H9 (cell line): Measurements from ENCODE around the gene AJAP1. TPM values are rescaled to one million over a fixed set of nuclear protein-coding genes. Genes with fewer than 3 reads are reported as not detected.

Source experiments
- DNase-seq: peaks from one replicate; pipeline ENCODE4 v3.0.0-alpha.2; 2017
- H2AFZ ChIP-seq: one replicate; pipeline ENCODE4 v1.6.1; 2013; ENCODE audit warnings: mild to moderate bottlenecking, low read length, control low read depth, moderate library complexity
- H2AK5ac ChIP-seq: 2 replicates; pipeline ENCODE4 v1.6.1; 2013; ENCODE audit warnings: low read length, control low read depth, mixed read lengths; ENCODE audit not compliant: insufficient read length
- H2BK120ac ChIP-seq: one replicate; pipeline ENCODE4 v1.6.1; 2013; ENCODE audit warnings: low read depth, mild to moderate bottlenecking, low read length, control low read depth, inconsistent platforms; ENCODE audit not compliant: poor library complexity, severe bottlenecking
- H2BK12ac ChIP-seq: 2 replicates; pipeline ENCODE4 v1.6.1; 2013; ENCODE audit warnings: low read length, control low read depth, mixed read lengths, low read depth; ENCODE audit not compliant: insufficient read length
- H2BK15ac ChIP-seq: 2 replicates; pipeline ENCODE4 v1.6.1; 2013; ENCODE audit warnings: low read depth, low read length, control low read depth
- H2BK20ac ChIP-seq: one replicate; pipeline ENCODE4 v1.6.1; 2013; ENCODE audit warnings: low read depth, mild to moderate bottlenecking, low read length, control low read depth, inconsistent platforms; ENCODE audit not compliant: poor library complexity, severe bottlenecking
- H2BK5ac ChIP-seq: 2 replicates; pipeline ENCODE4 v1.6.1; 2013; ENCODE audit warnings: low read length, control low read depth, mixed read lengths; ENCODE audit not compliant: insufficient read length
- H3K14ac ChIP-seq: 2 replicates; pipeline ENCODE4 v1.6.1; 2013; ENCODE audit warnings: low read length, control low read depth; ENCODE audit not compliant: insufficient read depth
- H3K18ac ChIP-seq: 2 replicates; pipeline ENCODE4 v1.6.1; 2013; ENCODE audit warnings: low read depth, mild to moderate bottlenecking, mixed read lengths, low read length, control low read depth; ENCODE audit not compliant: insufficient read length
- H3K23ac ChIP-seq: 2 replicates; pipeline ENCODE4 v1.6.1; 2013; ENCODE audit warnings: low read length, control low read depth, mixed read lengths, low read depth; ENCODE audit not compliant: insufficient read length
- H3K23me2 ChIP-seq: 2 replicates; pipeline ENCODE4 v1.6.1; 2013; ENCODE audit warnings: low read depth, mild to moderate bottlenecking, mixed read lengths, low read length, control low read depth; ENCODE audit not compliant: insufficient read length, poor library complexity, severe bottlenecking
- H3K27ac ChIP-seq: 2 replicates; pipeline ENCODE4 v1.5.1; 2013; ENCODE audit warnings: low read length, control low read depth, mixed read lengths, low read depth; ENCODE audit not compliant: insufficient read length
- H3K27me3 ChIP-seq: 2 replicates; pipeline ENCODE4 v1.6.1; 2013; ENCODE audit warnings: low read length, control low read depth, inconsistent platforms; ENCODE audit not compliant: insufficient read depth
- H3K4ac ChIP-seq: 2 replicates; pipeline ENCODE4 v1.6.1; 2013; ENCODE audit warnings: low read depth, mild to moderate bottlenecking, control low read depth, inconsistent platforms, low read length, moderate library complexity
- H3K4me1 ChIP-seq: 2 replicates; pipeline ENCODE4 v1.6.1; 2013; ENCODE audit warnings: low read length, control low read depth, inconsistent platforms; ENCODE audit not compliant: insufficient read depth
- H3K4me2 ChIP-seq: 2 replicates; pipeline ENCODE4 v1.6.1; 2013; ENCODE audit warnings: low read length, control low read depth, mixed read lengths; ENCODE audit not compliant: insufficient read length, insufficient read depth
- H3K56ac ChIP-seq: 2 replicates; pipeline ENCODE4 v1.6.1; 2013; ENCODE audit warnings: low read depth, mild to moderate bottlenecking, mixed read lengths, low read length, control low read depth; ENCODE audit not compliant: insufficient read length
- H3K79me1 ChIP-seq: 2 replicates; pipeline ENCODE4 v1.6.1; 2013; ENCODE audit warnings: low read depth, mild to moderate bottlenecking, moderate library complexity, low read length, control low read depth, inconsistent platforms; ENCODE audit not compliant: insufficient read depth, poor library complexity, severe bottlenecking
- H3K79me2 ChIP-seq: 2 replicates; pipeline ENCODE4 v1.6.1; 2013; ENCODE audit warnings: low read length, control low read depth, inconsistent platforms; ENCODE audit not compliant: insufficient read depth
- H3K9ac ChIP-seq: 2 replicates; pipeline ENCODE4 v1.6.1; 2013; ENCODE audit warnings: low read length, control low read depth, mixed read lengths; ENCODE audit not compliant: insufficient read length; ENCODE audit errors: extremely low read depth
- H3K9me3 ChIP-seq: one replicate; pipeline ENCODE4 v1.6.1; 2013; ENCODE audit warnings: low read depth, low read length, inconsistent platforms; ENCODE audit not compliant: control insufficient read depth
- H3T11ph ChIP-seq: one replicate; pipeline ENCODE4 v1.6.1; 2013; ENCODE audit warnings: mild to moderate bottlenecking, low read length, control low read depth, inconsistent platforms
- H4K20me1 ChIP-seq: one replicate; pipeline ENCODE4 v1.6.1; 2013; ENCODE audit not compliant: control insufficient read depth, insufficient read length, insufficient read depth
- H4K5ac ChIP-seq: 2 replicates; pipeline ENCODE4 v1.6.1; 2013; ENCODE audit warnings: low read depth, mild to moderate bottlenecking, mixed read lengths, low read length, control low read depth; ENCODE audit not compliant: insufficient read length
- H4K8ac ChIP-seq: replicated peaks from 2 replicates; pipeline ENCODE4 v1.6.1; 2013; ENCODE audit warnings: low read length, control low read depth, mixed read lengths, low read depth; ENCODE audit not compliant: insufficient read length
- H4K91ac ChIP-seq: 2 replicates; pipeline ENCODE4 v1.6.1; 2013; ENCODE audit warnings: low read depth, mild to moderate bottlenecking, moderate library complexity, mixed read lengths, low read length, control low read depth; ENCODE audit not compliant: insufficient read length
- H3K27ac Mint-ChIP-seq, 3 experiments: 2 replicates in 2 of 3; 3 replicates in 1 of 3; pipeline ENCODE4 v1.8.0; 2020 to 2021; ENCODE audit warnings: mixed read lengths in 3 of 3, mild to moderate bottlenecking in 1 of 3, moderate library complexity in 1 of 3
- H3K27me3 Mint-ChIP-seq: 2 replicates; pipeline ENCODE4 v1.8.0; 2021; ENCODE audit warnings: low read depth, mild to moderate bottlenecking, moderate library complexity, mixed read lengths
- H3K36me3 Mint-ChIP-seq, 3 experiments: 2 replicates in 2 of 3; 3 replicates in 1 of 3; pipeline ENCODE4 v1.8.0; 2020 to 2021; ENCODE audit warnings: low read depth in 3 of 3, mixed read lengths in 3 of 3; ENCODE audit not compliant: insufficient read depth in 1 of 3
- H3K4me1 Mint-ChIP-seq, 2 experiments: 2 replicates each; pipeline ENCODE4 v1.8.0; 2020; ENCODE audit warnings: mixed read lengths in 2 of 2
- H3K4me3 Mint-ChIP-seq, 2 experiments: 2 replicates in 1 of 2; 3 replicates in 1 of 2; pipeline ENCODE4 v1.8.0; 2020 to 2021; ENCODE audit warnings: mild to moderate bottlenecking in 2 of 2, mixed read lengths in 2 of 2, moderate library complexity in 1 of 2
- H3K9me3 Mint-ChIP-seq, 2 experiments: 2 replicates in 1 of 2; 3 replicates in 1 of 2; pipeline ENCODE4 v1.8.0; 2020; ENCODE audit warnings: mild to moderate bottlenecking in 2 of 2, mixed read lengths in 2 of 2, moderate library complexity in 1 of 2
- CTCF ChIP-seq: fragments of 200-600 bp; sonication (generic); conservative IDR thresholded peaks from 3 replicates; pipeline ENCODE4 v1.8.0; 2021; ENCODE audit warnings: antibody characterized with exemption, mild to moderate bottlenecking
- whole genome bisulfite sequencing: extraction: QIAGEN DNeasy Blood & Tissue Kit; methylation state at CpG from one replicate; pipeline ENCODE4 v1.1.7; 2013; ENCODE audit warnings: missing lambda C conversion rate, low lambda C conversion rate, mixed read lengths; ENCODE audit not compliant: insufficient read length; ENCODE audit errors: extremely low coverage; 5-methylcytosine and 5-hydroxymethylcytosine counted together
- total RNA-seq: library from RNA; stranded (reverse); gene quantifications from 2 replicates; pipeline ENCODE4 v1.2.1, GENCODE V29; 2021

Gene AJAP1
- total RNA-seq, 1 experiment from 2014 or later = 8.6 TPM

GRCh38 chr1:4801192-4801924 lies 146.9 kb downstream of the AJAP1 start:
- Histone ChIP-seq H2AFZ (no peak overlapping the region), H3K27ac (no peak overlapping the region), H2BK12ac (no peak overlapping the region), H3T11ph (no peak overlapping the region), H4K20me1 (no peaks in the 10 kb centered on the region), H3K14ac (no peak overlapping the region), H2BK5ac (no peak overlapping the region), H3K4ac (no peak overlapping the region), H3K27me3 (no peaks in the 10 kb centered on the region), H4K8ac (no peak overlapping the region), H4K5ac (no peak overlapping the region), H2AK5ac (no peak overlapping the region), H3K9me3 (no peaks in the 10 kb centered on the region), H4K91ac (no peak overlapping the region), H3K9ac (no peak overlapping the region), H3K18ac (no peak overlapping the region), H3K79me1 (no peaks in the 10 kb centered on the region), H3K56ac (no peak overlapping the region), H3K79me2 (no peaks in the 10 kb centered on the region), H3K4me1 (no peaks in the 10 kb centered on the region), H2BK15ac (no peak overlapping the region), H3K23me2 (no peaks in the 10 kb centered on the region), H2BK120ac (no peak overlapping the region), H2BK20ac (no peak overlapping the region), H3K4me2 (no peak overlapping the region), H3K23ac (no peak overlapping the region)
- H3K9me3 Mint-ChIP-seq = peaks cover 10 to 21% of the 10 kb centered on the region in 2 experiments
- H3K36me3 Mint-ChIP-seq = peaks cover 0 to 14% (median 3%) of the 10 kb centered on the region in 3 experiments; a peak in 5 of 7 replicates
- H3K27ac Mint-ChIP-seq = no peak overlapping the region
- WGBS = no CpG with 5 or more reads among the region's 14 CpGs
- no peak for DNase-seq
- TF ChIP-seq CTCF = no peak
- peaks cover 2 to 5% of the 10 kb centered on the region in 2 experiments; a peak in 1 of 4 replicates for H3K4me1 Mint-ChIP-seq
- H3K27me3 Mint-ChIP-seq = peaks cover 47% of the 10 kb centered on the region
- no peak overlapping the region for H3K4me3 Mint-ChIP-seq
